NB4 (cell line): ENCODE data around the gene CERKL.

ENCODE experiments used
- CTCF ChIP-seq: IDR thresholded peaks from one replicate; pipeline ENCODE4 v1.5.1; 2012; ENCODE audit warnings: low read depth, low read length
- MYC ChIP-seq: IDR thresholded peaks from 2 replicates; pipeline ENCODE4 v1.6.1; 2011; ENCODE audit warnings: low read depth, low read length
- POLR2A ChIP-seq: IDR thresholded peaks from 2 replicates; pipeline ENCODE4 v1.6.1; 2011; ENCODE audit warnings: mild to moderate bottlenecking; ENCODE audit not compliant: insufficient read length; ENCODE audit errors: extremely low read depth

GRCh38 chr2:181542170-181542569 is 114.7 kb downstream of the CERKL start:
- no peak for TF ChIP-seq POLR2A
- no peak for TF ChIP-seq CTCF
- TF ChIP-seq MYC = no peak
